GM23338 (cell line): ENCODE data around the gene S100A1. TPM values are rescaled to one million over a fixed set of nuclear protein-coding genes. Genes with fewer than 3 reads are reported as not detected.

Experiments
- ATAC-seq: fragments of 200-7000 bp; cut with Tn5 transposase; 3 replicates; pipeline ENCODE4 v1.9.1; 2020
- DNase-seq: peaks from one replicate; pipeline ENCODE4 v3.0.0-alpha.2; 2015; ENCODE audit warnings: low spot score
- H2AFZ ChIP-seq: fragments of 200-600 bp; sonication (generic); 2 replicates; pipeline ENCODE4 v1.8.0; 2016; ENCODE audit warnings: antibody characterized with exemption, mild to moderate bottlenecking, moderate library complexity
- H3F3A ChIP-seq: fragments of 200-600 bp; sonication (generic); replicated peaks from 2 replicates; pipeline ENCODE4 v1.8.0; 2017; ENCODE audit warnings: antibody characterized with exemption, mixed run types, low read depth
- H3K27ac ChIP-seq: fragments of 200-600 bp; sonication (generic); 2 replicates; pipeline ENCODE4 v1.6.1; 2016; ENCODE audit warnings: low read depth
- H3K27me3 ChIP-seq: fragments of 200-600 bp; sonication (generic); 2 replicates; pipeline ENCODE4 v1.8.0; 2016; ENCODE audit warnings: mild to moderate bottlenecking, mixed run types, moderate library complexity; ENCODE audit not compliant: insufficient read depth
- H3K36me3 ChIP-seq: fragments of 200-600 bp; sonication (generic); 2 replicates; pipeline ENCODE4 v1.8.0; 2016; ENCODE audit warnings: mild to moderate bottlenecking; ENCODE audit not compliant: insufficient read depth
- H3K4me1 ChIP-seq: fragments of 200-600 bp; sonication (generic); 2 replicates; pipeline ENCODE4 v1.8.0; 2016; ENCODE audit warnings: mild to moderate bottlenecking, moderate library complexity; ENCODE audit not compliant: insufficient read depth
- H3K4me2 ChIP-seq: fragments of 200-600 bp; sonication (generic); 2 replicates; pipeline ENCODE4 v1.7.1; 2017; ENCODE audit warnings: mixed run types
- H3K4me3 ChIP-seq: fragments of 200-600 bp; sonication (generic); 2 replicates; pipeline ENCODE4 v1.6.1; 2016; ENCODE audit warnings: mixed run types
- H3K79me2 ChIP-seq: fragments of 200-600 bp; sonication (generic); replicated peaks from 2 replicates; pipeline ENCODE4 v1.8.0; 2017; ENCODE audit warnings: mild to moderate bottlenecking; ENCODE audit not compliant: insufficient read depth
- H3K9me2 ChIP-seq: fragments of 200-600 bp; sonication (generic); 2 replicates; pipeline ENCODE4 v1.8.0; 2017; ENCODE audit not compliant: insufficient read depth
- H4K20me1 ChIP-seq: fragments of 200-600 bp; sonication (generic); replicated peaks from 2 replicates; pipeline ENCODE4 v1.8.0; 2017; ENCODE audit warnings: mild to moderate bottlenecking; ENCODE audit not compliant: insufficient read depth
- H3K27ac Mint-ChIP-seq: 2 replicates; pipeline ENCODE4 v1.8.0; 2020; ENCODE audit warnings: inconsistent platforms, mild to moderate bottlenecking, moderate library complexity, mixed read lengths
- H3K27me3 Mint-ChIP-seq: 3 replicates; pipeline ENCODE4 v1.8.0; 2022; ENCODE audit warnings: low read depth, mild to moderate bottlenecking, moderate library complexity, mixed read lengths, inconsistent platforms; ENCODE audit not compliant: insufficient read depth, poor library complexity
- H3K36me3 Mint-ChIP-seq: 3 replicates; pipeline ENCODE4 v1.8.0; 2021; ENCODE audit warnings: low read depth, mild to moderate bottlenecking, inconsistent platforms, moderate library complexity, mixed read lengths
- H3K4me1 Mint-ChIP-seq: 3 replicates; pipeline ENCODE4 v1.8.0; 2020; ENCODE audit warnings: mild to moderate bottlenecking, inconsistent platforms, mixed read lengths
- H3K4me3 Mint-ChIP-seq: 3 replicates; pipeline ENCODE4 v1.8.0; 2021; ENCODE audit warnings: moderate library complexity, mild to moderate bottlenecking, inconsistent platforms, mixed read lengths
- H3K9me3 Mint-ChIP-seq: 3 replicates; pipeline ENCODE4 v1.8.0; 2020; ENCODE audit warnings: moderate library complexity, mild to moderate bottlenecking, inconsistent platforms, mixed read lengths
- CREB1 ChIP-seq: fragments of 250-450 bp; sonication (Bioruptor Pico); IDR thresholded peaks from 2 replicates; pipeline ENCODE4 v1.5.0; 2020; ENCODE audit warnings: low read depth, mild to moderate bottlenecking, moderate library complexity
- EZH2phosphoT487 ChIP-seq: fragments of 200-600 bp; sonication (generic); IDR thresholded peaks from one replicate; pipeline ENCODE4 v1.8.1; 2018; ENCODE audit warnings: antibody characterized with exemption; ENCODE audit not compliant: unreplicated experiment
- JUNB ChIP-seq: IDR thresholded peaks from one replicate; pipeline ENCODE4 v1.6.1; 2016; ENCODE audit warnings: antibody characterized with exemption; ENCODE audit not compliant: unreplicated experiment
- POLR2AphosphoS5 ChIP-seq: IDR thresholded peaks from 2 replicates; pipeline ENCODE4 v1.6.1; 2016; ENCODE audit warnings: antibody characterized with exemption, low read depth
- STAT1 ChIP-seq: IDR thresholded peaks from one replicate; pipeline ENCODE4 v1.6.1; 2016; ENCODE audit warnings: antibody characterized with exemption; ENCODE audit not compliant: unreplicated experiment
- ZNF114 ChIP-seq: fragments of 250-450 bp; sonication (Bioruptor Pico); IDR thresholded peaks from 2 replicates; pipeline ENCODE4 v1.5.0; 2020; ENCODE audit warnings: mild to moderate bottlenecking, moderate library complexity
- ZNF331 ChIP-seq: fragments of 250-450 bp; sonication (Bioruptor Pico); IDR thresholded peaks from 2 replicates; pipeline ENCODE4 v1.5.0; 2020; ENCODE audit warnings: low read depth, mild to moderate bottlenecking, moderate library complexity
- ZNF462 ChIP-seq: fragments of 250-450 bp; sonication (Bioruptor Pico); IDR thresholded peaks from 2 replicates; pipeline ENCODE4 v1.5.0; 2020; ENCODE audit warnings: mild to moderate bottlenecking, moderate library complexity
- polyA plus RNA-seq: library from polyadenylated mRNA; unstranded; fragments of >200 nt; fragmentation: Nextera tagmentation; extraction: Ambion mirVana; gene quantifications from 2 replicates; pipeline ENCODE4 v1.2.1, GENCODE V29; 2016
- total RNA-seq: library from RNA; depleted of rRNA; stranded (reverse); fragments of >200 nt; shearing (Covaris generic); gene quantifications from 2 replicates; pipeline ENCODE4 v1.2.3, GENCODE V29; 2014
- TF ChIP-seq, protein P1 (sequence below): IDR thresholded peaks from 2 replicates; pipeline ENCODE4 v1.6.1; 2016; ENCODE audit warnings: antibody characterized with exemption
- TF ChIP-seq, protein P2 (sequence below), 2 experiments: fragments of 200-600 bp in 1 of 2; sonication (generic) in 1 of 2; conservative IDR thresholded peaks; 2 replicates each; pipeline versions ENCODE4 v1.5.1 to v1.6.1; 2016 to 2017; ENCODE audit warnings: antibody characterized with exemption in 2 of 2, low read depth in 2 of 2, mild to moderate bottlenecking in 2 of 2, moderate library complexity in 1 of 2

The S100A1 gene
- total and polyA plus RNA-seq, 2 experiments from 2014 or later = 0.13 to 0.66 TPM

DNA sequence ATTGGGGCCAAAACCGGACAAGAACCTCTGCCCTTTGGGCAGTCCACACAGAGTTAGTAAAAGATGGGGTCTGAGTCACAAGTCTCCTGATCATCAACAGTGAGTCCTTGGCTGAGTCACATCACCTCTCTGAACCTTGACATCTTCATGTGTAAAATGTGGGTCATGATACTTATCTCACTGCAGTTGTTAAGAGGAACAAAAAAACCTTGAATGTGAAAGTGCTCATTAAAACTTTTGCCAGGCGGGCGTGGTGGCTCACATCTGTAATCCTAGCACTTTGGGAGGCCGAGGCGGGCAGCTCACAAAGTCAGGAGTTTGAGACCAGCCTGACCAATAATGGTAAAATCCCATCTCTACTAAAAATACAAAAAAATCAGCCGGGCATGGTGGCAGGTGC lies 31.0 kb upstream of the S100A1 start (continued):
- TF ChIP-seq STAT1 (no peak), JUNB (no peak), EZH2phosphoT487 (no peak), POLR2AphosphoS5 (no peak), ZNF114 (CRISPR knock-in tag) (no peak), ZNF331 (no peak)
- TF ChIP-seq, protein P1, sequence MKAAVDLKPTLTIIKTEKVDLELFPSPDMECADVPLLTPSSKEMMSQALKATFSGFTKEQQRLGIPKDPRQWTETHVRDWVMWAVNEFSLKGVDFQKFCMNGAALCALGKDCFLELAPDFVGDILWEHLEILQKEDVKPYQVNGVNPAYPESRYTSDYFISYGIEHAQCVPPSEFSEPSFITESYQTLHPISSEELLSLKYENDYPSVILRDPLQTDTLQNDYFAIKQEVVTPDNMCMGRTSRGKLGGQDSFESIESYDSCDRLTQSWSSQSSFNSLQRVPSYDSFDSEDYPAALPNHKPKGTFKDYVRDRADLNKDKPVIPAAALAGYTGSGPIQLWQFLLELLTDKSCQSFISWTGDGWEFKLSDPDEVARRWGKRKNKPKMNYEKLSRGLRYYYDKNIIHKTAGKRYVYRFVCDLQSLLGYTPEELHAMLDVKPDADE = no peak
- TF ChIP-seq, protein P2, sequence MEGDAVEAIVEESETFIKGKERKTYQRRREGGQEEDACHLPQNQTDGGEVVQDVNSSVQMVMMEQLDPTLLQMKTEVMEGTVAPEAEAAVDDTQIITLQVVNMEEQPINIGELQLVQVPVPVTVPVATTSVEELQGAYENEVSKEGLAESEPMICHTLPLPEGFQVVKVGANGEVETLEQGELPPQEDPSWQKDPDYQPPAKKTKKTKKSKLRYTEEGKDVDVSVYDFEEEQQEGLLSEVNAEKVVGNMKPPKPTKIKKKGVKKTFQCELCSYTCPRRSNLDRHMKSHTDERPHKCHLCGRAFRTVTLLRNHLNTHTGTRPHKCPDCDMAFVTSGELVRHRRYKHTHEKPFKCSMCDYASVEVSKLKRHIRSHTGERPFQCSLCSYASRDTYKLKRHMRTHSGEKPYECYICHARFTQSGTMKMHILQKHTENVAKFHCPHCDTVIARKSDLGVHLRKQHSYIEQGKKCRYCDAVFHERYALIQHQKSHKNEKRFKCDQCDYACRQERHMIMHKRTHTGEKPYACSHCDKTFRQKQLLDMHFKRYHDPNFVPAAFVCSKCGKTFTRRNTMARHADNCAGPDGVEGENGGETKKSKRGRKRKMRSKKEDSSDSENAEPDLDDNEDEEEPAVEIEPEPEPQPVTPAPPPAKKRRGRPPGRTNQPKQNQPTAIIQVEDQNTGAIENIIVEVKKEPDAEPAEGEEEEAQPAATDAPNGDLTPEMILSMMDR (conservative IDR thresholded peaks at IDR 0.05; ENCODE audit: low read depth in 2 of 2) = no peak

- H3K4me2 ChIP-seq = peak overlapping the region; percentile 73
- peak overlapping the region; percentile 41; the same call in 1 of the 3 replicates for H3K4me3 Mint-ChIP-seq
Measured at GRCh38 chr1:153598309-153599172, 29.7 kb upstream of the S100A1 start.

More at GRCh38 chr1:153598309-153599172, 29.7 kb upstream of the S100A1 start:
- Histone ChIP-seq H3K4me3 (no peak overlapping the region), H3K9me2 (no peaks in the 10 kb centered on the region), H2AFZ (no peak overlapping the region), H3K27ac (peak overlapping the region; percentile 52; the same call in 1 of the 2 replicates), H3F3A (0 out of 2 replicates have a peak, but pooled peaks cover 14% of the 10 kb centered on the region), H4K20me1 (no peaks in the 10 kb centered on the region), H3K27me3 (no peaks in the 10 kb centered on the region), H3K4me1 (peaks cover 13% of the 10 kb centered on the region), H3K36me3 (no peaks in the 10 kb centered on the region), H3K79me2 (no peaks in the 10 kb centered on the region)
- TF ChIP-seq, protein P1 = peak; percentile 77
- peak; percentile 92 for TF ChIP-seq ZNF462 (CRISPR knock-in tag)
- TF ChIP-seq CREB1 (CRISPR knock-in tag) = 0 out of 2 replicates have a peak, but pooled peaks have one; percentile 9
- TF ChIP-seq, protein P2 (conservative IDR thresholded peaks at IDR 0.05; ENCODE audit: low read depth in 2 of 2) = no peak
- ATAC-seq = peak; percentile 99
- Mint-ChIP-seq H3K27ac (peak overlapping the region; percentile 86), H3K9me3 (no peaks in the 10 kb centered on the region), H3K27me3 (peaks cover 8% of the 10 kb centered on the region), H3K4me1 (peaks cover 18% of the 10 kb centered on the region), H3K36me3 (no peaks in the 10 kb centered on the region)
- DNase-seq = peak; percentile 93
